ENCODE measurements around the gene MRC1. TPM values are rescaled to one million over a fixed set of nuclear protein-coding genes. Genes with fewer than 3 reads are reported as not detected.

Gene MRC1
- total and polyA plus RNA-seq, 2 experiments from 2014 or later: not detected

DNA sequence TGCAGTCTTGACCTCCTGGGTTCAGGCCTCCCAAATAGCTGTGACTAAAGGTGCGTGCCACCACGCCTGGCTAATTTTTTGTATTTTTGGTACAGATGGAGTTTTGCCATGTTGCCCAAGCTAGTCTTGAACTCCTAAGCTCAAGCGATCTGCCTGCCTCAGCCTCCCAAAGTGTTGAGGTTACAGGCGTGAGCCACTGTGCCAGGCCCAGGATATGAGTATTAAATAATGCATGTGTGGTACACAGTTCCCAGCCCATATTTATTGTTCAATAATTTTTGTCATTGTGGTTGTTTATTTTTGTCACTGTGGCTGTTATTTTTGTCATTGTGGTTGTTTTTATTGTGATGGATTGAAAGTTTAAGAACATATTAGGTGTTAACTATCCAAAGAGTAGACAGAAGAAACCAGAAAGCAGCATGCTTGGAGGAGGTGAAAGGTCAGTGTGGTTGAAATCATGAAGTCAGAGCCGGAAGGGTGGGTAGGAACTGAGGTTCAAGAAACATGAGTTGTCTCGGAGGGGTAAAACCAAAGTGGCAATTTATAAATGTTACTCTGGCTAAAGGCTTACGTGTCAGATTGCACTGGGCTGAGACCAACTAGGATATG, 45.0 kb downstream of the MRC1 start:
- Mint-ChIP-seq H3K4me3 (no peak overlapping the region), H3K4me1 (peaks cover 12% of the 10 kb centered on the region), H3K36me3 (ENCODE audit: low read depth) (no peaks in the 10 kb centered on the region), H3K9me3 (no peaks in the 10 kb centered on the region), H3K27ac (no peak overlapping the region), H3K27me3 (ENCODE audit: insufficient read depth, low read depth, poor library complexity) (peaks cover 2% of the 10 kb centered on the region)
- no peaks in the 10 kb centered on the region for H3F3A ChIP-seq (replicated peaks; ENCODE audit: low read depth)
- peaks cover 10% of the 10 kb centered on the region for H3K4me1 ChIP-seq (ENCODE audit: insufficient read depth)
- ATAC-seq: no peak
- H3K36me3 ChIP-seq (ENCODE audit: insufficient read depth): no peaks in the 10 kb centered on the region
- no peaks in the 10 kb centered on the region for H4K20me1 ChIP-seq (replicated peaks; ENCODE audit: insufficient read depth)
- H3K27me3 ChIP-seq (ENCODE audit: insufficient read depth): no peaks in the 10 kb centered on the region
- TF ChIP-seq EZH2phosphoT487 (IDR thresholded peaks at IDR 0.05; ENCODE audit: unreplicated experiment) (no peak), EZH2 (IDR thresholded peaks at IDR 0.05; ENCODE audit: low read depth, unreplicated experiment) (no peak), ZNF114 (CRISPR knock-in tag; IDR thresholded peaks at IDR 0.05) (no peak), JUNB (IDR thresholded peaks at IDR 0.05; ENCODE audit: unreplicated experiment) (no peak), STAT1 (IDR thresholded peaks at IDR 0.05; ENCODE audit: unreplicated experiment) (no peak), NANOG (IDR thresholded peaks at IDR 0.05; ENCODE audit: borderline replicate concordance) (no peak), CREB1 (CRISPR knock-in tag; IDR thresholded peaks at IDR 0.05; ENCODE audit: low read depth) (no peak), POLR2AphosphoS5 (IDR thresholded peaks at IDR 0.05; ENCODE audit: low read depth) (no peak), ZNF331 (CRISPR knock-in tag; IDR thresholded peaks at IDR 0.05; ENCODE audit: low read depth) (no peak)
- TF ChIP-seq, protein P1, sequence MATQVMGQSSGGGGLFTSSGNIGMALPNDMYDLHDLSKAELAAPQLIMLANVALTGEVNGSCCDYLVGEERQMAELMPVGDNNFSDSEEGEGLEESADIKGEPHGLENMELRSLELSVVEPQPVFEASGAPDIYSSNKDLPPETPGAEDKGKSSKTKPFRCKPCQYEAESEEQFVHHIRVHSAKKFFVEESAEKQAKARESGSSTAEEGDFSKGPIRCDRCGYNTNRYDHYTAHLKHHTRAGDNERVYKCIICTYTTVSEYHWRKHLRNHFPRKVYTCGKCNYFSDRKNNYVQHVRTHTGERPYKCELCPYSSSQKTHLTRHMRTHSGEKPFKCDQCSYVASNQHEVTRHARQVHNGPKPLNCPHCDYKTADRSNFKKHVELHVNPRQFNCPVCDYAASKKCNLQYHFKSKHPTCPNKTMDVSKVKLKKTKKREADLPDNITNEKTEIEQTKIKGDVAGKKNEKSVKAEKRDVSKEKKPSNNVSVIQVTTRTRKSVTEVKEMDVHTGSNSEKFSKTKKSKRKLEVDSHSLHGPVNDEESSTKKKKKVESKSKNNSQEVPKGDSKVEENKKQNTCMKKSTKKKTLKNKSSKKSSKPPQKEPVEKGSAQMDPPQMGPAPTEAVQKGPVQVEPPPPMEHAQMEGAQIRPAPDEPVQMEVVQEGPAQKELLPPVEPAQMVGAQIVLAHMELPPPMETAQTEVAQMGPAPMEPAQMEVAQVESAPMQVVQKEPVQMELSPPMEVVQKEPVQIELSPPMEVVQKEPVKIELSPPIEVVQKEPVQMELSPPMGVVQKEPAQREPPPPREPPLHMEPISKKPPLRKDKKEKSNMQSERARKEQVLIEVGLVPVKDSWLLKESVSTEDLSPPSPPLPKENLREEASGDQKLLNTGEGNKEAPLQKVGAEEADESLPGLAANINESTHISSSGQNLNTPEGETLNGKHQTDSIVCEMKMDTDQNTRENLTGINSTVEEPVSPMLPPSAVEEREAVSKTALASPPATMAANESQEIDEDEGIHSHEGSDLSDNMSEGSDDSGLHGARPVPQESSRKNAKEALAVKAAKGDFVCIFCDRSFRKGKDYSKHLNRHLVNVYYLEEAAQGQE (IDR thresholded peaks at IDR 0.05; ENCODE audit: unreplicated experiment): no peak
- TF ChIP-seq, protein P2, sequence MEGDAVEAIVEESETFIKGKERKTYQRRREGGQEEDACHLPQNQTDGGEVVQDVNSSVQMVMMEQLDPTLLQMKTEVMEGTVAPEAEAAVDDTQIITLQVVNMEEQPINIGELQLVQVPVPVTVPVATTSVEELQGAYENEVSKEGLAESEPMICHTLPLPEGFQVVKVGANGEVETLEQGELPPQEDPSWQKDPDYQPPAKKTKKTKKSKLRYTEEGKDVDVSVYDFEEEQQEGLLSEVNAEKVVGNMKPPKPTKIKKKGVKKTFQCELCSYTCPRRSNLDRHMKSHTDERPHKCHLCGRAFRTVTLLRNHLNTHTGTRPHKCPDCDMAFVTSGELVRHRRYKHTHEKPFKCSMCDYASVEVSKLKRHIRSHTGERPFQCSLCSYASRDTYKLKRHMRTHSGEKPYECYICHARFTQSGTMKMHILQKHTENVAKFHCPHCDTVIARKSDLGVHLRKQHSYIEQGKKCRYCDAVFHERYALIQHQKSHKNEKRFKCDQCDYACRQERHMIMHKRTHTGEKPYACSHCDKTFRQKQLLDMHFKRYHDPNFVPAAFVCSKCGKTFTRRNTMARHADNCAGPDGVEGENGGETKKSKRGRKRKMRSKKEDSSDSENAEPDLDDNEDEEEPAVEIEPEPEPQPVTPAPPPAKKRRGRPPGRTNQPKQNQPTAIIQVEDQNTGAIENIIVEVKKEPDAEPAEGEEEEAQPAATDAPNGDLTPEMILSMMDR (conservative IDR thresholded peaks at IDR 0.05; ENCODE audit: low read depth in 2 of 2): no peak
- TF ChIP-seq, protein P3, sequence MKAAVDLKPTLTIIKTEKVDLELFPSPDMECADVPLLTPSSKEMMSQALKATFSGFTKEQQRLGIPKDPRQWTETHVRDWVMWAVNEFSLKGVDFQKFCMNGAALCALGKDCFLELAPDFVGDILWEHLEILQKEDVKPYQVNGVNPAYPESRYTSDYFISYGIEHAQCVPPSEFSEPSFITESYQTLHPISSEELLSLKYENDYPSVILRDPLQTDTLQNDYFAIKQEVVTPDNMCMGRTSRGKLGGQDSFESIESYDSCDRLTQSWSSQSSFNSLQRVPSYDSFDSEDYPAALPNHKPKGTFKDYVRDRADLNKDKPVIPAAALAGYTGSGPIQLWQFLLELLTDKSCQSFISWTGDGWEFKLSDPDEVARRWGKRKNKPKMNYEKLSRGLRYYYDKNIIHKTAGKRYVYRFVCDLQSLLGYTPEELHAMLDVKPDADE (IDR thresholded peaks at IDR 0.05): no peak
- TF ChIP-seq, protein P4, sequence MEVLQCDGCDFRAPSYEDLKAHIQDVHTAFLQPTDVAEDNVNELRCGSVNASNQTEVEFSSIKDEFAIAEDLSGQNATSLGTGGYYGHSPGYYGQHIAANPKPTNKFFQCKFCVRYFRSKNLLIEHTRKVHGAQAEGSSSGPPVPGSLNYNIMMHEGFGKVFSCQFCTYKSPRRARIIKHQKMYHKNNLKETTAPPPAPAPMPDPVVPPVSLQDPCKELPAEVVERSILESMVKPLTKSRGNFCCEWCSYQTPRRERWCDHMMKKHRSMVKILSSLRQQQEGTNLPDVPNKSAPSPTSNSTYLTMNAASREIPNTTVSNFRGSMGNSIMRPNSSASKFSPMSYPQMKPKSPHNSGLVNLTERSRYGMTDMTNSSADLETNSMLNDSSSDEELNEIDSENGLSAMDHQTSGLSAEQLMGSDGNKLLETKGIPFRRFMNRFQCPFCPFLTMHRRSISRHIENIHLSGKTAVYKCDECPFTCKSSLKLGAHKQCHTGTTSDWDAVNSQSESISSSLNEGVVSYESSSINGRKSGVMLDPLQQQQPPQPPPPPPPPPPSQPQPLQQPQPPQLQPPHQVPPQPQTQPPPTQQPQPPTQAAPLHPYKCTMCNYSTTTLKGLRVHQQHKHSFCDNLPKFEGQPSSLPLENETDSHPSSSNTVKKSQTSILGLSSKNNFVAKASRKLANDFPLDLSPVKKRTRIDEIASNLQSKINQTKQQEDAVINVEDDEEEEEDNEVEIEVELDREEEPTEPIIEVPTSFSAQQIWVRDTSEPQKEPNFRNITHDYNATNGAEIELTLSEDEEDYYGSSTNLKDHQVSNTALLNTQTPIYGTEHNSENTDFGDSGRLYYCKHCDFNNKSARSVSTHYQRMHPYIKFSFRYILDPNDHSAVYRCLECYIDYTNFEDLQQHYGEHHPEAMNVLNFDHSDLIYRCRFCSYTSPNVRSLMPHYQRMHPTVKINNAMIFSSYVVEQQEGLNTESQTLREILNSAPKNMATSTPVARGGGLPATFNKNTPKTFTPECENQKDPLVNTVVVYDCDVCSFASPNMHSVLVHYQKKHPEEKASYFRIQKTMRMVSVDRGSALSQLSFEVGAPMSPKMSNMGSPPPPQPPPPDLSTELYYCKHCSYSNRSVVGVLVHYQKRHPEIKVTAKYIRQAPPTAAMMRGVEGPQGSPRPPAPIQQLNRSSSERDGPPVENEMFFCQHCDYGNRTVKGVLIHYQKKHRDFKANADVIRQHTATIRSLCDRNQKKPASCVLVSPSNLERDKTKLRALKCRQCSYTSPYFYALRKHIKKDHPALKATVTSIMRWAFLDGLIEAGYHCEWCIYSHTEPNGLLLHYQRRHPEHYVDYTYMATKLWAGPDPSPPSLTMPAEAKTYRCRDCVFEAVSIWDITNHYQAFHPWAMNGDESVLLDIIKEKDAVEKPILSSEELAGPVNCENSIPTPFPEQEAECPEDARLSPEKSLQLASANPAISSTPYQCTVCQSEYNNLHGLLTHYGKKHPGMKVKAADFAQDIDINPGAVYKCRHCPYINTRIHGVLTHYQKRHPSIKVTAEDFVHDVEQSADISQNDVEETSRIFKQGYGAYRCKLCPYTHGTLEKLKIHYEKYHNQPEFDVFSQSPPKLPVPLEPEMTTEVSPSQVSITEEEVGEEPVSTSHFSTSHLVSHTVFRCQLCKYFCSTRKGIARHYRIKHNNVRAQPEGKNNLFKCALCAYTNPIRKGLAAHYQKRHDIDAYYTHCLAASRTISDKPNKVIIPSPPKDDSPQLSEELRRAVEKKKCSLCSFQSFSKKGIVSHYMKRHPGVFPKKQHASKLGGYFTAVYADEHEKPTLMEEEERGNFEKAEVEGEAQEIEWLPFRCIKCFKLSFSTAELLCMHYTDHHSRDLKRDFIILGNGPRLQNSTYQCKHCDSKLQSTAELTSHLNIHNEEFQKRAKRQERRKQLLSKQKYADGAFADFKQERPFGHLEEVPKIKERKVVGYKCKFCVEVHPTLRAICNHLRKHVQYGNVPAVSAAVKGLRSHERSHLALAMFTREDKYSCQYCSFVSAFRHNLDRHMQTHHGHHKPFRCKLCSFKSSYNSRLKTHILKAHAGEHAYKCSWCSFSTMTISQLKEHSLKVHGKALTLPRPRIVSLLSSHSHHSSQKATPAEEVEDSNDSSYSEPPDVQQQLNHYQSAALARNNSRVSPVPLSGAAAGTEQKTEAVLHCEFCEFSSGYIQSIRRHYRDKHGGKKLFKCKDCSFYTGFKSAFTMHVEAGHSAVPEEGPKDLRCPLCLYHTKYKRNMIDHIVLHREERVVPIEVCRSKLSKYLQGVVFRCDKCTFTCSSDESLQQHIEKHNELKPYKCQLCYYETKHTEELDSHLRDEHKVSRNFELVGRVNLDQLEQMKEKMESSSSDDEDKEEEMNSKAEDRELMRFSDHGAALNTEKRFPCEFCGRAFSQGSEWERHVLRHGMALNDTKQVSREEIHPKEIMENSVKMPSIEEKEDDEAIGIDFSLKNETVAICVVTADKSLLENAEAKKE (CRISPR knock-in tag; IDR thresholded peaks at IDR 0.05): no peak
- H2AFZ ChIP-seq: no peak overlapping the region
- H3K79me2 ChIP-seq (replicated peaks; ENCODE audit: insufficient read depth): no peaks in the 10 kb centered on the region
- no peak for DNase-seq (ENCODE audit: low spot score)
- H3K4me3 ChIP-seq: no peak overlapping the region
- H3K4me2 ChIP-seq: no peak overlapping the region
- no peak overlapping the region for H3K27ac ChIP-seq (ENCODE audit: low read depth)
- H3K9me2 ChIP-seq (ENCODE audit: insufficient read depth): no peaks in the 10 kb centered on the region

Data from GM23338 (cell line).